DMS79 treated with DMSO at 0.1 percent for 48 hours (cell line): Measurements from ENCODE around the gene SYT15.
"Not testable (repeated sequence)": the region's sequence is repeated elsewhere in the genome, so short reads cannot be mapped to it uniquely, and the experiment has no call there.

ENCODE experiments used
- DNase-seq: peaks from one replicate; lab custom pipeline; 2025; lab: John Stamatoyannopoulos, UW

Gene SYT15

GRCh38 chr10:46556515-46557318 is 22.2 kb upstream of the SYT15 start, which contains the start of gene GPRIN2:
TSS of gene GPRIN2 (minus strand) at chr10:46556658. CDS start at chr10:46550736, 5,922 bp downstream.
- peak; percentile 50 for DNase-seq

- DNase-seq, result peak; percentile 5
Observed at GRCh38 chr10:46557319-46558121, 21.4 kb upstream of the SYT15 start.

- DNase-seq, result no peak
Observed at GRCh38 chr10:46558122-46558391, 20.9 kb upstream of the SYT15 start.

DNA sequence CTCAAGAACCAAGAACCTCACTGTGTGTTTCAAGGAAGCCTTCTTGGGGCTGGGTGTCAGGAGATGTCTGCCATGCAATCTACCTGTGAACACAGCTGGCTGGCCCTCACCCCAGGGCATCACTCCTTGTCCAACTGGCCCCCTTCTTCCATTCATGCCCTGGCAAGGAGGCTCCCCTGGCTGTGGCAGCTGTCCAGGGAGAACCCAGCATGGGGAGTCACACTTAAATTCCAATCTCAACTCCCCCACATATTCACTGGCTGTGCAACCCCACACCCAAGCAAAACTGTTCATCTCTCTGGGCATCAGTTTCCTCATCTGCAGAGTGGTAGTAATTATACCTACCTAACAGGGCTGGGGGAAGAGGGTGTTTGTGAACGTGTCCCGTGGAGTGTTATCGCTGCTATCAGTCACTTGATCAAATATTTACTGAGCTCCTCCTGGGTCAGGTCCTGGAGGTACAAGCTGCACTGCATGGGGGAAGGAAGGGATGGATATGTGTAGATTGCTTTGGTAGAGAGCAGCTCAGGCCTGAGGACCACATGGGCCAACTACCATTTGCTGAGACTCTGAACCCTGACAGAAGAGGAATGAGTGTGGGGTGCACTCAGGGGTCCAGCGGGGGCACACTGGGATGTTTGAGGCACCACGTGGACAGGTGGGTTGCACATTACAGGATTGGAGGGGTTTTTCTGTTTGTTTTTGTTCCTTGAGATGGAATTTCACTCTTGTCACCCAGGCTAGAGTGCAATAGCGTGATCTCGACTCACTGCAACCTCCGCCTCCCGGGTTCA is 20.3 kb upstream of the SYT15 start:
- no peak for DNase-seq

- DNase-seq, result no peak
Observed at GRCh38 chr10:46559231-46559671, 19.7 kb upstream of the SYT15 start.

GRCh38 chr10:46560381-46560780 is 18.5 kb upstream of the SYT15 start:
- DNase-seq, result no peak

- no peak for DNase-seq
Observed at GRCh38 chr10:46560952-46561351, 18.0 kb upstream of the SYT15 start.

- peak; percentile 8 for DNase-seq
Observed at GRCh38 chr10:46565591-46566332, 13.2 kb upstream of the SYT15 start.

DNA sequence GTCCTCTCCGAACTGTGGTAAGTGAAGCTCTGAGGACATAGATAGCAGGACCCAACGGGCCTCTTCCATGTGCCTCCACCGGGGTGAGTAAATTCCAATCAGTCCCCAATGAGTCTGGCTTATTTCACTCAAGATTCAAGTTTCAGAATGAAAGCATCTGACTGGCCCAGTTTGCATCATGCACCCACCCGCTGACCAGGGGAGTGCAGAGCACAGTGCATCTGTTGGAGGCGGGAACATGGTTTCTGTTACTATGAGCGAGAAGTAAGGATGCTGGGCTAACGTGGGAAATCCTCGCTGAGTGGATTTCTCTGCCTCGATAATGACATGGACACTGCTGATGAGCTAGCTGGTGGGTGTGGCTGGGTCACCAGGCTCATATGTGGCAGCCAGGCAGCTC is 11.8 kb upstream of the SYT15 start:
- DNase-seq, result not testable (repeated sequence)

DNA sequence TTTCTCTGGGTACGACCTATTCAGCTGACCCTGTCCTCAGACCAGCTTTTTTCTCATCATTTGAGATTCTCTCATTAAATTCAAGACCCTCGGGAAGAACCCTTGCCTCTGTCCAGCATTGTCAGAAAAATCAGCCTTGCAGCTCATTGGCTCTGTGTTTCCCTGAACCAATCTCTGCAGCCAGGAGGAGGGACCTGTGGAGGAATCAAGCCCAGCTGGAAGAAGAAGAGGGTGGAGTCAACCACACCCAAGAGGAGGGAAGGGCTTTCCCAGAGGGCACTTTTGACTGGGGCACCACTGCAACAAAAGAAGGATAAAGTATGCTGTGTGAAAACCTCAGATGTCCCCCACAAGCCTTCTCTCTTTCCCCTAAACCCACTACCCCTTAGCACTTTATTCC is 8.3 kb upstream of the SYT15 start:
- not testable (repeated sequence) for DNase-seq

DNA sequence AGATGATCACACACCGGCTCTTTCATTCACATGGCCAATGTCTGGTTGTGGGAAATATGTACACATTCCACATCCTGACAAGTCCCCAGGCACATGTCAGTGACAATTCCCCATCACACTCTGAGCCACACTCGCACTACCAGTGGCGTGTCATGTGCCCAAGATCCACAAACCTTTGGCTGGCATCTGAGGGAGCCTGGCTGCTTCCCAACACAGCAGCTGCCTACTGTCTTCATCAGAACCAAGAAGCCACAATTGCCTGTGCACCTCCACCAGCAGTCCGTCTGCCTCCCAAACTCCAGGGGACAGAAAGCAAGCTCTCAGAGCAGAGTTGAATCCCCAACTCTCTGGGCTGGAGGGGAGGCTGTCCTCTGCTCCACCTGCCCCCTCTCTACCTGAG is 6.2 kb upstream of the SYT15 start:
- not testable (repeated sequence) for DNase-seq

DNA sequence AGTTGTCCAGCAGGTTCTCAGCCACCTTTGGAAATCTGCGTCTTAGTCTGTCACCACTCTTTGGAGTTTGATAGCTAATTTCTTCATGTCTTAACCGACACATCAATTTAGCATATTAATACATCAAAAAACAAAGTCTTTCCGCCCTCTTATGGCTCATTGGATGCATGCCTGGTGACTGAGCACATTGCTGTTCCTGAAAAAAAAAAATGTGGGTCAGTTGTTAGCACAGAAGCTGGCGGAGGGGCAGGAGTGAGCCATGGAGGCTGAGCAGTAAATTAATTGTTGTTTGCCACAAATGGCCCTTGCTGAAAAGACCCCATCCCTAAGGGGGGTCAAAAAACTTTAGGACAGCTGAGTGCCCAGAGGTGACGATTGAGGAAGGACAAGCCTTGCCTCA is 5.6 kb upstream of the SYT15 start:
- not testable (repeated sequence) for DNase-seq

DNA sequence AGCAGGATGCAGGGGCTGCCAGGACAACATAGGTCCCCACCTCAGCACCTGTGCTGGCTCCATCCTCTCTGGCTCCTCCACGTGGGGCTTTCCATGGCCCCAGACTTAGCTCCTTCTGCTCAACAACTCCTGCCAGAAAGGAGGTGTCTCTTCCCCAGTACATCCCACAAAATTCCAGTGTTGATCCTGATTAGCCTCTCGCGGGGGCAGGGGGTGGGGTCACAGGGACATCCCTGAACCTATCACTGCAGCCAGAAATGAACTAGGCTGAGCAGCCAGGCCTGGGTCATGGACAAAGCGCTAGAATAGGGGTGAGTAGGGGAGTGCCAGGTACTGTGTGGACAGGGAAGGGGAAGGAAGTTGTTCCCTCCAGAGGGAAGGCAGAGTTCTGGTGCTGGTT is 5.0 kb upstream of the SYT15 start:
- not testable (repeated sequence) for DNase-seq

DNA sequence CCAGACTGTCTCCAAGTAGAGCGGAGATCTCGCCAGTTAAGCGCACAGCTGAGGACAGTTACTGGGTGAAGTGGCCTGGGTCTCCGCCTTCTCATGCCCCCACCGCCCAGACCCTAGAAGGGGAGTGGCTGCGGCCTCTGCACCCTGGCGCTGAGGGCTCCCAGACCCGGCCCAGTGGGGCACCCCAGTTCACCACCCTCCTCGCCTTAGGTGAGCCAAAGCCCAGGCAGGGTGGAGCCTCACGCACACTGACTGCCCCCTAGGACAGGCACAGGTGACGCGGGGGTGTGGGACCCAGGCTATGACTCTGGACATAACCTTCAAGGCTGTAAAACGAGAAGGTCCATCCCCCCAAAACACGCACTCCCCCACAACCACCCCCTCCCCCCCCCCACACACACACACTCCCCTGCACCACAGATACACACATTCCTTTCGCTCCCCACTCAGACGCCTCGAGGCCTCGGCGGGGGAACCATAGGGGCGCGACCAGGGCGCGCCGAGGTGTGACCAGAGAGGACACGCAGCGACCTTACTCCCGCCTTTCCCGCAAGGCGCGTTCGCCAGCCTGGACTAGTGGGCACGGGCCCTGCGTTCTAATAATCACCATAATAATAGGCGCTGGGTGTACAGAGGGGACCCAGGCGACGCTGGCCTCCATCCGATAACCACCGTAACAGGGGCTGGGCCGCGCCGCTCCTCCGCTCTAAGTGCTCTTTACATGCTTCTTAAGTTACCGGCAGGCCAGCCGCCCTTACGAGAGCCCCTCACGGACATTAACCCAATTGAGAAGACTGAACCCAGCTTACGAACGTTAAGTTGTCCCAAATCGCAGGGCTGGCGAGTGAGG is 1.1 kb upstream of the SYT15 start:
- DNase-seq, result not testable (repeated sequence)

DNA sequence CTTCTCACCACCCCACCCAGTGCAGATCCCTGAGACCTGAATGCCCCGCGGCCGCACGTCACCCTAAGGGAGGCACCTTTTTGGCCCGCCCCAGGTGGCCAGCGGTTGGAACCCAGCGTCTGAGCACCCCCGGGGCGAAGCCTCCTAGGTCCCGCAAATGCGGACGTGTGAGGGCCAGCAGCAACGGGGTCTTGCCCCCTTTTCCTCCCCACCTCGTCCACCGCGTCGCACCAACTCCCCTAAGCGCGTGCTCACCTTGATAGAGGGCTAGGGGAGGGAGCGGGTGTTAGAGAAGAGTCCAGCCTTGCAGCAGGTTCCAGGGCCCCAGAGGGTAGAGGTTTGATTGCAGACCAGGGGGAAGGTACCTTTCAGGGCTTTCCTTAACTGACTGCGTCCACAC is 450 bp downstream of the SYT15 start:
- not testable (repeated sequence) for DNase-seq

DNA sequence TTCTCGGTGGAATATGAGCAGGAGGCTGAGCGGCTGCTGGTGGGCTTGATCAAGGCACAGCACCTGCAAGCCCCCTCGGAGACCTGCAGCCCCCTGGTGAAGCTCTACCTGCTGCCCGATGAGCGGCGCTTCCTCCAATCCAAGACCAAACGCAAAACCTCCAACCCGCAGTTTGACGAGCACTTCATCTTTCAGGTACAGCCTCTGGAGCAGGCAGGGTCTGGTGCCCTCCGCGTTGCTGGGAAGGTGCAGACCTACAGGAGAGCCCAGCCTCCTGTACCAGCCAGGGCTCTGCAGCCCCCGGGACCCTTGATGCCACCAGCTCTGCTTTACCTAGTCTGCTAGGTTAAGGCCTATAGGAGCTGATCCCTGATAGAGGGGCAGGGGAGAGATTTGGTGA is 3.1 kb downstream of the SYT15 start:
- DNase-seq, result not testable (repeated sequence)

DNA sequence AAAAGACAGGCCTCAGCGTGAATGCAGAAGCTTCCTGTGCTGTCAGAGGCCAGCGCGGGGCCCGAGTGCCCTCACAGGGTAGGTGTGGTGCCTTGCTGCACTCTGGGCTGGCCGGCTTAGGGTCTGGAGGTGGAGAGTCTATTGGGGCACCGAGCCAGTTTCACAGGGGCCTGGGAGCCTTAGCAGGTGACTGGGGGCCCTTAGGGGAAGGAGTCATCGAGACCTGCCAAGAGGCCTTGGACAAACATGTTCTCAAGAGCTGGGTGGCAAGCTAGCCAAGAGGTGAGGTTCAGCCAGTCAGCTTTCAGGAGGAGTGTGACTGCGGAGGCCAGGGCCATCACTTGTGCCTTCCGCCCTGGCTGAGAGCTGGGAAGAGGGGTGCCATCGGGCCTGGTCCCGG is 3.6 kb downstream of the SYT15 start:
- DNase-seq, result not testable (repeated sequence)

- DNase-seq, result not testable (repeated sequence)
Observed at GRCh38 chr10:46584196-46584595, 5.3 kb downstream of the SYT15 start.

DNA sequence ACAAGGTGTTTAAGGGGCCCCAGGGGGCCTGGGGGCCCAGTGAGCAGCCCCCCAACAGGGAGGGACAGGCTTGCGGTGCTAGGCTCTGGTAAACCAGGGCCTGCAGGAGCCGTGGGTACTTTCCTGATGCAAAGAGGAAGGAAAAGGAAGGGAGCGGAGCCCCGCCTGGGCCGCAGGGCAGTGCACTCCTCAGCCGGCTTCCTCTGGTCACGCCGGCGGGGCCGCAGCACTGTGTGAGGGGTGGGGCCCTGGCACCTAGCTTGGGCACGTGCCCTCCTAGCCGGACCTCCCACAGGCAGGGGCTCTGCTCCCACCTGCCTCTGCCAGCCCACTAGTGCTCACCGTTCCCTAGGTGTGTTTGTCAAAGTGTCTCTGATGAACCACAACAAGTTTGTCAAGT is 6.3 kb downstream of the SYT15 start:
- DNase-seq, result not testable (repeated sequence)

DNA sequence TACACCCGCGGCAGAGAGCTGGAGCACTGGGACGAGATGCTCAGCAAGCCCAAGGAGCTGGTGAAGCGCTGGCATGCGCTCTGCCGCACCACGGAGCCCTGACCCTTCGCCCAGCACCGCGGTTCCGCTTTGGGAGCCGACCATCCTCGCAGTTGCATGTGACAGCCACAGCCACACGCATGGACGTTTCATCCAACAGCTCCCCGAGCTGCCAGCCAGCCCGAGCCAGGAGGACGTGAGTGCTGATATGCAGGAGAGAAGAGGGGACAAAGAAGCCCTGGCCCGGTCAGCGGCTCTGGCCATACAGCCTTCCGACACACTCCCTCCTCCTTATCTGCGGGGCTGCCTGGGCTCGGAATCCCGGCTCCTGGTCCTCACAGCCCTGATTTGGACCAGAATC is 8.6 kb downstream of the SYT15 start:
- DNase-seq, result not testable (repeated sequence)

- not testable (repeated sequence) for DNase-seq
Observed at GRCh38 chr10:46588221-46588620, 9.3 kb downstream of the SYT15 start.
